ENCODE data around the gene ADAR.

ADAR gene

DNA sequence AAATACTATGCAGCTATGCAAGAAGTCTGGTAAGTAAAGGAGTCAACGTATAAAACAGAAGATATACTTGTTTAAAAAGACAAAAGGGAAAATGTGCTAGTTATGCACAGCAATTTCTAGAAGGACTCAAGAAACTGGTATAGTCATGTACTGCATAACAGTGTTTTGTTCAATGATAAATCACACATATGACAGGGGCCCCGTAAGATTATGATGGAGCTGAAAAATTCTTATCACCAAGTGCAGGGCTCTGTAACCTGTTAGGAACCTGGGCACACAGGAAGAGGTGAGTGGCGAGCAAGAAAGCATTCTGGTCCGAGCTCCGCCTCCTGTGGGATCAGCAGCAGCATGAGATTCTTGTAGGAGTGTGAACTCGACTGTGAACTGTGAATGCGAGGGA, 13.2 kb downstream of the ADAR start:
- Histone ChIP-seq H3K27me3 (ENCODE audit: control insufficient read depth, insufficient read depth, low read length) (no peaks in the 10 kb centered on the region), H3K4me1 (peaks cover 5% of the 10 kb centered on the region), H3K27ac (no peak overlapping the region), H2AFZ (no peak overlapping the region), H3K36me3 (ENCODE audit: control insufficient read depth, insufficient read depth, low read length) (no peaks in the 10 kb centered on the region), H3K9me3 (ENCODE audit: control insufficient read depth, low read length) (no peaks in the 10 kb centered on the region), H3K79me2 (no peaks in the 10 kb centered on the region), H3K4me3 (ENCODE audit: low read depth, low read length) (no peak overlapping the region), H3K4me2 (ENCODE audit: low read length) (no peak overlapping the region), H3K9ac (no peak overlapping the region)
- TF ChIP-seq, protein P1, sequence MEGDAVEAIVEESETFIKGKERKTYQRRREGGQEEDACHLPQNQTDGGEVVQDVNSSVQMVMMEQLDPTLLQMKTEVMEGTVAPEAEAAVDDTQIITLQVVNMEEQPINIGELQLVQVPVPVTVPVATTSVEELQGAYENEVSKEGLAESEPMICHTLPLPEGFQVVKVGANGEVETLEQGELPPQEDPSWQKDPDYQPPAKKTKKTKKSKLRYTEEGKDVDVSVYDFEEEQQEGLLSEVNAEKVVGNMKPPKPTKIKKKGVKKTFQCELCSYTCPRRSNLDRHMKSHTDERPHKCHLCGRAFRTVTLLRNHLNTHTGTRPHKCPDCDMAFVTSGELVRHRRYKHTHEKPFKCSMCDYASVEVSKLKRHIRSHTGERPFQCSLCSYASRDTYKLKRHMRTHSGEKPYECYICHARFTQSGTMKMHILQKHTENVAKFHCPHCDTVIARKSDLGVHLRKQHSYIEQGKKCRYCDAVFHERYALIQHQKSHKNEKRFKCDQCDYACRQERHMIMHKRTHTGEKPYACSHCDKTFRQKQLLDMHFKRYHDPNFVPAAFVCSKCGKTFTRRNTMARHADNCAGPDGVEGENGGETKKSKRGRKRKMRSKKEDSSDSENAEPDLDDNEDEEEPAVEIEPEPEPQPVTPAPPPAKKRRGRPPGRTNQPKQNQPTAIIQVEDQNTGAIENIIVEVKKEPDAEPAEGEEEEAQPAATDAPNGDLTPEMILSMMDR (IDR thresholded peaks at IDR 0.05) = no peak

DNA sequence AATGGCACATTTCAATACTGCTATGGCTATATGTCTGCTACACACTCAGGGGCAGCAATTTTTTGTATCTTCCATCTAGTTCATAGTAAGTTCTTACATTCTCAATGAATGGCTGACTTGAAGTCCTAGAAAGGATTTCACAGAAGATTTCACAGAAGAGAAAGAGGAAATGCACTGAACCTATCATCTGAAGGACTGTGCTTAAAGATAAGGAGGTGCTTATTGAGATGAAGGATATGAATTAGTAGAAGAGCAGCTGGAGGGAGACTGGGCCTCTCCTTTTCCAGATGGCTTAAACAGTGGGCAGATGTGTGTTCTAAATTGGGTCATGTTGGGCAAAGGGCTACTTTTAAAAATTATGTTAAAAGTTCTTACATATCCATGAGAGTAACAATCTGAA, 14.6 kb downstream of the ADAR start:
- H3K9me3 ChIP-seq (ENCODE audit: control insufficient read depth, low read length) = no peaks in the 10 kb centered on the region
- H3K27me3 ChIP-seq (ENCODE audit: control insufficient read depth, insufficient read depth, low read length) = no peaks in the 10 kb centered on the region
- H3K4me3 ChIP-seq (ENCODE audit: low read depth, low read length) = no peak overlapping the region
- H2AFZ ChIP-seq = no peak overlapping the region
- TF ChIP-seq, protein P1 (IDR thresholded peaks at IDR 0.05) = no peak
- no peaks in the 10 kb centered on the region for H3K36me3 ChIP-seq (ENCODE audit: control insufficient read depth, insufficient read depth, low read length)
- no peaks in the 10 kb centered on the region for H3K79me2 ChIP-seq
- H3K27ac ChIP-seq = no peak overlapping the region
- H3K9ac ChIP-seq = no peak overlapping the region
- H3K4me2 ChIP-seq (ENCODE audit: low read length) = no peak overlapping the region
- peaks cover 5% of the 10 kb centered on the region for H3K4me1 ChIP-seq

DNA sequence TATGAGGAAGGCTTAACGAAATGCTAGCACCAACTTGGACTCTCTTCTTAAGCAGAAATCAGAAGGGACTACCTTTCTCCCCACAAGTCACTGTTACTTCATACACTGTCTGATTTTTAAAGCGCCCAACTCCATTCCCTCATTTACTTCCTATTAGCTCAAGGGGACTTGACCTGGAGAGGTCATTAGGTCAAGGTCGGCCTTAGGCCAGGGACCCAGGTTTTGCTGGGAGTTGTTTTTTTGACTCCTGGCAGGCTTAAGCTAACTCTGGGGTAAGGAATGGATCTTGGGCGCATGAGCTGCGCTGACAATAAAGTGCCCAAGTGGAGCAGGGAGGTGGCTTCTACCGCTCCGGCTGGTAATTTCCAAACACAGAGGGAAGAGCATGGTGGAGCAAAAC, 16.8 kb downstream of the ADAR start:
- H3K36me3 ChIP-seq (ENCODE audit: control insufficient read depth, insufficient read depth, low read length) = no peaks in the 10 kb centered on the region
- TF ChIP-seq, protein P1 (IDR thresholded peaks at IDR 0.05) = no peak

DNA sequence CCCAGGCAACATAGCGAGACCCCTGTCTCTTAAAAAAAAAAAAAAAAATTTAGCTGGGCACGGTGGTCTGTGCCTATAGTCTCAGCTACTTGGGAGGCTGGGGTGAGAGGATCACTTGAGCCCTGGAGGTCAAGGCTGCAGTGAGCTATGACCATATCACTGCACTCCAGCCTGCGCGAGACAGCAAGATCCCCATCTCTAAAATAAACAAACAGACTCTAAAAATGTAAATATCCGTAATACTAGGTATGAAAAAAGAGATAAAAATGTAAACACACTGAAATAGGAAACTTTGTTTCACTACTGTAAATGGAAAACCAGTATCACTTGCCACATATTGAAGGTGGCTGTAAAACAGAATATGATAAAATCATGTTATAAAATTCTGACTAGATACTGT, 17.2 kb downstream of the ADAR start:
- Histone ChIP-seq H2AFZ (no peak overlapping the region), H3K36me3 (ENCODE audit: control insufficient read depth, insufficient read depth, low read length) (no peaks in the 10 kb centered on the region), H3K4me1 (peaks cover 5% of the 10 kb centered on the region), H3K9ac (no peak overlapping the region), H3K27ac (peak overlapping the region; percentile 51), H3K9me3 (ENCODE audit: control insufficient read depth, low read length) (no peaks in the 10 kb centered on the region), H3K4me3 (ENCODE audit: low read depth, low read length) (no peak overlapping the region), H3K27me3 (ENCODE audit: control insufficient read depth, insufficient read depth, low read length) (no peaks in the 10 kb centered on the region), H3K4me2 (ENCODE audit: low read length) (no peak overlapping the region), H3K79me2 (no peaks in the 10 kb centered on the region)
- TF ChIP-seq, protein P1 (IDR thresholded peaks at IDR 0.05) = no peak

More for the DNA sequence above, 16.8 kb downstream of the ADAR start:
- no peaks in the 10 kb centered on the region for H3K9me3 ChIP-seq (ENCODE audit: control insufficient read depth, low read length)
- no peak overlapping the region for H3K9ac ChIP-seq
- H3K27ac ChIP-seq = peak overlapping the region; percentile 51
- no peak overlapping the region for H3K4me3 ChIP-seq (ENCODE audit: low read depth, low read length)
- no peak overlapping the region for H2AFZ ChIP-seq
- H3K4me1 ChIP-seq = peaks cover 5% of the 10 kb centered on the region
- no peaks in the 10 kb centered on the region for H3K27me3 ChIP-seq (ENCODE audit: control insufficient read depth, insufficient read depth, low read length)
- no peaks in the 10 kb centered on the region for H3K79me2 ChIP-seq
- no peak overlapping the region for H3K4me2 ChIP-seq (ENCODE audit: low read length)

DNA sequence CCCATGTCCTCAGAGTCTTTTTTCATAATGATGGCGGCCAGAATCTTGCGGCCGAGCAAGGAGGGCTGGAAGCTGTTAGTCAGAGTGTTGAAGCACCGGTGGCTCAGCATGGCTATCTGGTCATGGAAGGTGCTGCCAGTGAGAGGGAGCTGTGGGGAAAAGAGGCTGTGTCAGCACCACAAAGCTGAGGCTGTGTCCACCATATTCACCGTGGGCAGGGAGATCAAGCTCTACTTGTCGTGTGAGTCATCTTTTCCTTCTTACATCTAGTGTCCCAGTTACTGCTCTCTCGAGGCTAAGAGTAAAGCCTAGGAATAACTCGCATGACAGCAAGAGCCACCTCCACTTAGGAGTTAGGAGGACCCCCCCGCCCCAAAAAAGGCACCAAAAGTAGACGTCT, 18.2 kb downstream of the ADAR start:
- Histone ChIP-seq H3K36me3 (ENCODE audit: control insufficient read depth, insufficient read depth, low read length) (no peaks in the 10 kb centered on the region), H3K27ac (no peak overlapping the region), H3K4me2 (ENCODE audit: low read length) (no peak overlapping the region), H3K79me2 (no peaks in the 10 kb centered on the region), H3K9me3 (ENCODE audit: control insufficient read depth, low read length) (no peaks in the 10 kb centered on the region), H2AFZ (no peak overlapping the region), H3K9ac (no peak overlapping the region), H3K4me1 (peaks cover 5% of the 10 kb centered on the region), H3K27me3 (ENCODE audit: control insufficient read depth, insufficient read depth, low read length) (no peaks in the 10 kb centered on the region), H3K4me3 (ENCODE audit: low read depth, low read length) (no peak overlapping the region)
- TF ChIP-seq, protein P1 (IDR thresholded peaks at IDR 0.05) = no peak
